DMS114 treated with DMSO at 0.1 percent for 48 hours (cell line): ENCODE results near the gene PEAK1.
"Not testable (repeated sequence)": the region's sequence is repeated elsewhere in the genome, so short reads cannot be mapped to it uniquely, and the experiment has no call there.

Experiments
- DNase-seq: peaks from one replicate; lab custom pipeline; 2025; ENCODE audit not compliant: unreplicated experiment; lab: John Stamatoyannopoulos, UW

PEAK1 gene

GRCh38 chr15:77311618-77312398 lies 108.1 kb downstream of the PEAK1 start:
- DNase-seq = no peak

- DNase-seq = no peak
Observed at GRCh38 chr15:77311020-77311419, 108.9 kb downstream of the PEAK1 start.

GRCh38 chr15:77309392-77309791 lies 110.5 kb downstream of the PEAK1 start:
- DNase-seq = no peak

- DNase-seq = no peak
Observed at GRCh38 chr15:77305953-77306352, 114.0 kb downstream of the PEAK1 start.

GRCh38 chr15:77296773-77297337 lies 123.0 kb downstream of the PEAK1 start:
- DNase-seq = no peak

GRCh38 chr15:77295446-77295845 lies 124.5 kb downstream of the PEAK1 start:
- no peak for DNase-seq

- DNase-seq = no peak
Observed at GRCh38 chr15:77292969-77293558, 126.8 kb downstream of the PEAK1 start.

- DNase-seq = no peak
Observed at GRCh38 chr15:77291107-77291506, 128.8 kb downstream of the PEAK1 start.

GRCh38 chr15:77287385-77287784 lies 132.5 kb downstream of the PEAK1 start:
- DNase-seq = no peak

GRCh38 chr15:77285057-77285997 lies 134.6 kb downstream of the PEAK1 start:
- DNase-seq = no peak

GRCh38 chr15:77282333-77282732 lies 137.6 kb downstream of the PEAK1 start:
- DNase-seq = no peak

GRCh38 chr15:77276943-77277342 lies 143.0 kb downstream of the PEAK1 start:
- DNase-seq = no peak

- no peak for DNase-seq
Observed at GRCh38 chr15:77276096-77276495, 143.8 kb downstream of the PEAK1 start.

- not testable (repeated sequence) for DNase-seq
Observed at GRCh38 chr15:77273136-77273535, 146.8 kb downstream of the PEAK1 start.

- no peak for DNase-seq
Observed at GRCh38 chr15:77266708-77267386, 153.1 kb downstream of the PEAK1 start.

- DNase-seq = no peak
Observed at GRCh38 chr15:77255385-77255784, 164.5 kb downstream of the PEAK1 start.

- DNase-seq = no peak
Observed at GRCh38 chr15:77251662-77252061, 168.2 kb downstream of the PEAK1 start.

GRCh38 chr15:77247116-77247515 lies 172.8 kb downstream of the PEAK1 start:
- DNase-seq = no peak

- no peak for DNase-seq
Observed at GRCh38 chr15:77243716-77244401, 176.0 kb downstream of the PEAK1 start.

GRCh38 chr15:77243135-77243534 lies 176.8 kb downstream of the PEAK1 start:
- DNase-seq = no peak
